Osteoblast (primary cell): ENCODE results near the gene OR4C5. TPM values are rescaled to one million over a fixed set of nuclear protein-coding genes. Genes with fewer than 3 reads are reported as not detected.
"Not testable (repeated sequence)": the region's sequence is repeated elsewhere in the genome, so short reads cannot be mapped to it uniquely, and the experiment has no call there.

Experiments used
- DNase-seq: peaks from one replicate; pipeline ENCODE4 v3.0.0; 2011; ENCODE audit warnings: low spot score, mixed read lengths; ENCODE audit not compliant: insufficient read length; ENCODE audit errors: missing footprints
- H2AFZ ChIP-seq: 2 replicates; pipeline ENCODE4 v1.6.0; 2011; ENCODE audit warnings: mild to moderate bottlenecking, low read length
- H3K27ac ChIP-seq: 2 replicates; pipeline ENCODE4 v1.5.1; 2011; ENCODE audit warnings: mild to moderate bottlenecking, low read depth, low read length, moderate library complexity
- H3K27me3 ChIP-seq: 2 replicates; pipeline ENCODE4 v1.6.0; 2012; ENCODE audit warnings: mild to moderate bottlenecking, control low read depth, inconsistent platforms, low read length, moderate library complexity; ENCODE audit not compliant: insufficient read depth
- H3K36me3 ChIP-seq: 2 replicates; pipeline ENCODE4 v1.5.1; 2011; ENCODE audit warnings: mild to moderate bottlenecking, low read length, control low read depth, moderate library complexity; ENCODE audit not compliant: insufficient read depth
- H3K4me1 ChIP-seq: 2 replicates; pipeline ENCODE4 v1.5.1; 2011; ENCODE audit warnings: mild to moderate bottlenecking, low read length, control low read depth, moderate library complexity; ENCODE audit not compliant: insufficient read depth
- H3K4me2 ChIP-seq: 2 replicates; pipeline ENCODE4 v1.6.0; 2011; ENCODE audit warnings: mild to moderate bottlenecking, low read length; ENCODE audit not compliant: insufficient read depth
- H3K4me3 ChIP-seq: fragments of 200-600 bp; sonication (generic); 3 replicates; pipeline ENCODE4 v1.5.1; 2012; ENCODE audit warnings: mild to moderate bottlenecking, low read length, inconsistent platforms; ENCODE audit not compliant: insufficient read depth
- H3K79me2 ChIP-seq: 2 replicates; pipeline ENCODE4 v1.6.0; 2012; ENCODE audit warnings: mild to moderate bottlenecking, low read length, control low read depth, inconsistent platforms; ENCODE audit not compliant: insufficient read depth
- H3K9me3 ChIP-seq: 2 replicates; pipeline ENCODE4 v1.5.1; 2011; ENCODE audit warnings: low read depth, low read length, control low read depth
- H4K20me1 ChIP-seq: 2 replicates; pipeline ENCODE4 v1.6.0; 2012; ENCODE audit warnings: mild to moderate bottlenecking, low read length, control low read depth; ENCODE audit not compliant: insufficient read depth
- total RNA-seq: library from RNA; depleted of rRNA; stranded (reverse); fragments of >200 nt; gene quantifications from 2 replicates; pipeline ENCODE4 v1.2.3, GENCODE V29; 2012
- TF ChIP-seq, protein P1 (sequence below): IDR thresholded peaks from 2 replicates; pipeline ENCODE4 v1.5.1; 2011; ENCODE audit warnings: mild to moderate bottlenecking, low read depth, low read length, moderate library complexity; ENCODE audit errors: extremely low read depth

The OR4C5 gene
- not detected in 2 replicates for total RNA-seq

DNA sequence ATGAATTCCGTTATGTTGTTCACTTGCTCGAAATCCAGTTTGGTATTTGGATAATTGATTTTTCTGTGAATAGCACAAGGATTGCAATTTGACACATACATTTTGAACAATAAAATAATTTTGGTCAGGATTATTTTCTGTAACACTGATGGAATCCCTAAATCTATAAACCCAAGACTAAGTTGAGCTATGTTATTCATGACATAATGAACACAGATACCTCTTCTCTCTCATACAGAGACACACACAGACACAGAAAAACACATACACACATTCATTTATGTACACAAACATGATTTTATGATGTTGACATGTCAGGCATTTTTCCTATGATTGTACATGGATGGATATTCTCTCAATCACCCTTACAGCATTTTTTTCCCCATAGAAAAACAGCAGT lies at the start of gene OR4C5:
OR4C5 (minus strand) TSS at position 101 of the 400 bp plus-strand sequence; CDS start at position 101, 0 bp downstream.
- Histone ChIP-seq H3K4me2 (no peak within 1 kb of the TSS), H3K27ac (no peak within 1 kb of the TSS), H3K79me2 (no peaks in the 10 kb centered on the region), H3K4me1 (no peaks in the 10 kb centered on the region), H3K27me3 (no peaks in the 10 kb centered on the region), H2AFZ (no peak within 1 kb of the TSS), H3K9me3 (no peaks in the 10 kb centered on the region), H3K4me3 (no peak within 1 kb of the TSS), H3K36me3 (no peaks in the 10 kb centered on the region), H4K20me1 (no peaks in the 10 kb centered on the region)
- TF ChIP-seq, protein P1, sequence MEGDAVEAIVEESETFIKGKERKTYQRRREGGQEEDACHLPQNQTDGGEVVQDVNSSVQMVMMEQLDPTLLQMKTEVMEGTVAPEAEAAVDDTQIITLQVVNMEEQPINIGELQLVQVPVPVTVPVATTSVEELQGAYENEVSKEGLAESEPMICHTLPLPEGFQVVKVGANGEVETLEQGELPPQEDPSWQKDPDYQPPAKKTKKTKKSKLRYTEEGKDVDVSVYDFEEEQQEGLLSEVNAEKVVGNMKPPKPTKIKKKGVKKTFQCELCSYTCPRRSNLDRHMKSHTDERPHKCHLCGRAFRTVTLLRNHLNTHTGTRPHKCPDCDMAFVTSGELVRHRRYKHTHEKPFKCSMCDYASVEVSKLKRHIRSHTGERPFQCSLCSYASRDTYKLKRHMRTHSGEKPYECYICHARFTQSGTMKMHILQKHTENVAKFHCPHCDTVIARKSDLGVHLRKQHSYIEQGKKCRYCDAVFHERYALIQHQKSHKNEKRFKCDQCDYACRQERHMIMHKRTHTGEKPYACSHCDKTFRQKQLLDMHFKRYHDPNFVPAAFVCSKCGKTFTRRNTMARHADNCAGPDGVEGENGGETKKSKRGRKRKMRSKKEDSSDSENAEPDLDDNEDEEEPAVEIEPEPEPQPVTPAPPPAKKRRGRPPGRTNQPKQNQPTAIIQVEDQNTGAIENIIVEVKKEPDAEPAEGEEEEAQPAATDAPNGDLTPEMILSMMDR, result no peak
- DNase-seq, result no peak

DNA sequence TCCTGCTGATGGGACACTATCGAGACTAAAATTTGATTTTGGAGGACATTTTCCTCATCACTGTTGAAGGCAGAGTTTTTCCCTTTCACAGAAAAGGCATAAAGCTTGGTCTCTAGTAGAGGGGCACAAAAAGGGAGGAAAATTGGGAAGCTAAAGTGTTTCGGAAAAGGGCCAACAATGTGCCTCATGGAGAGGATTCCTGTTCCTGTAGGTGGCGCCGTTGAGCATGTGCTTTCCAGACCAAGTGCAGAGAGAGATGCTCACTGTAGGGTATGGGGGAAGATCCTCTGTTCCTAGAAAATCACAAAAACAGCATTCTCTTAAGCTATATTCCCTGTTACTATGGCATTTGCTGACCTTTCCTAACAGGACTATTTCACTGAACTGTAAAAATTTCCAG lies 18.4 kb upstream of the OR4C5 start:
- Histone ChIP-seq H3K4me1 (no peaks in the 10 kb centered on the region), H3K4me2 (no peak overlapping the region), H2AFZ (no peak overlapping the region), H3K27ac (no peak overlapping the region), H3K79me2 (no peaks in the 10 kb centered on the region), H3K27me3 (no peaks in the 10 kb centered on the region), H3K36me3 (no peaks in the 10 kb centered on the region), H4K20me1 (no peaks in the 10 kb centered on the region), H3K4me3 (no peak overlapping the region), H3K9me3 (peaks cover under 1% of the 10 kb centered on the region)
- TF ChIP-seq, protein P1, result no peak
- DNase-seq, result no peak

DNA sequence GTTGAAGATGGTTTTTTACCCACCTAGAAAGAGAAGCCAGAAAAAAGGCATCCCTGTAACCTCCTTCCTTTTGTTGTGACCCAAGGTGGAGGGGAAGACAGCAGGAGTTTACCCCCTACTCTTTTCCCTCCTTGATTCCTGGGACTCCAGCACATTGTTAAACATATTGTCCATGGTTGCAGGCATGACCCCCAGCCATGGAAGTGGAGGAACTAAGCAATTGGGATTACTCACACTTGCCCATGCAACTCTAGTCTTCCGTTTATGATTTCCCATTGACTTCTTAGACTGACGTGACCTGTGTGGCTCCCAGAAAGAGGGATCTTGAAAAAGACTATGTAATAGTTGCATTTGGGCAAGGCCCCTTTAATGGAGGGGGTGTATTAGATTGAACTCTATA lies 17.9 kb upstream of the OR4C5 start:
- not testable (repeated sequence) for DNase-seq, H3K9me3 ChIP-seq, H2AFZ ChIP-seq, H3K4me1 ChIP-seq, H3K4me3 ChIP-seq, H3K27me3 ChIP-seq, H3K36me3 ChIP-seq, H4K20me1 ChIP-seq, H3K79me2 ChIP-seq, H3K4me2 ChIP-seq, H3K27ac ChIP-seq

DNA sequence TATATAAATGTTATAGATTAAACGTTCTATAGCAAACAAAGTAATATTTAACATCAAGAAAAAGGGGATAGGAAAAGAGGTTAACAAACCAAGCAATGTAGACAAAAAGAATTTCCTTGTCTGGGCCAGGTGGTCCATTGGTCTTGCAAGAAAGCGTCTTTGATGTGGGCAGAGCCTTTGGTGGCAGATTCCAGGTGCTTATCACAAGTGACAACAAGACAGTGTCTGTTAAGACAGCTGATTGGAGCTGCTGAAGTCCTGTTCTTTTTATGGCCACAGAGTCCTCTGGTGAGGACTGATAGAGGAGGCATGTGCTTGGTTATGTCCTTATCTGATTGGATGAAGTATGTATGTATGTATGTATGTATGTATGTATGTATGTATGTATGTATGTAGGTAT lies 5.0 kb downstream of the OR4C5 start:
- not testable (repeated sequence) for H3K4me2 ChIP-seq, H3K36me3 ChIP-seq, DNase-seq, H3K79me2 ChIP-seq, H3K4me3 ChIP-seq, H3K27me3 ChIP-seq, H4K20me1 ChIP-seq, H3K9me3 ChIP-seq, H3K27ac ChIP-seq, H3K4me1 ChIP-seq, H2AFZ ChIP-seq

DNA sequence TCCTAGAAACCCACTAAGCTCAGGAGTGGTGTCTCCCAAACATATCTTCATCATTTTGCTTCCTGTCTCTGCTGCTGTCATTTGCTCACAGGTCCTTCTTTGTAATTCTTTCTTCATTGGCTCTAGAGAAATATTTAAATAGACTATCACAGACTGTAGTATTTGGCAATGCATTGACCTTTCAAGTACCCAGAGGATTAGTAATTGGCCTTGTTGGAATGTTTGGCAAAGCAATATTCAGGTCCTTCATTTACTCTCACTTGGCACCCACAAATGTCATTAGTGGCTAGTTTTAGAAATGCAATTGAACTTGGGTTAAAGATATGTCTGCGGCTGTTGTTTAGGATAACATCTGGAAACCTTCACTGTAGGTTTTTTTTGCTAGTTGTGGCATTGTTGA lies 11.6 kb downstream of the OR4C5 start:
- DNase-seq, result no peak
- H3K9me3 ChIP-seq, result no peaks in the 10 kb centered on the region
- H3K4me3 ChIP-seq, result no peak overlapping the region
- no peak overlapping the region for H3K27ac ChIP-seq
- H4K20me1 ChIP-seq, result no peaks in the 10 kb centered on the region
- no peaks in the 10 kb centered on the region for H3K79me2 ChIP-seq
- no peaks in the 10 kb centered on the region for H3K4me1 ChIP-seq
- no peaks in the 10 kb centered on the region for H3K27me3 ChIP-seq
- no peak overlapping the region for H2AFZ ChIP-seq
- H3K36me3 ChIP-seq, result no peaks in the 10 kb centered on the region
- TF ChIP-seq, protein P1, result no peak
- H3K4me2 ChIP-seq, result no peak overlapping the region
